ENCODE data around the gene DNAJC7. TPM values are rescaled to one million over a fixed set of nuclear protein-coding genes. Genes with fewer than 3 reads are reported as not detected.

Gene DNAJC7
- total RNA-seq, 1 donor from 2014 or later: 124 TPM

GRCh38 chr17:42042598-42043319 lies 25.5 kb upstream of the DNAJC7 start:
- no peak for TF ChIP-seq CTCF (IDR thresholded peaks at IDR 0.05; ENCODE audit: partially characterized antibody, unreplicated experiment)
- Mint-ChIP-seq H3K36me3 (ENCODE audit: unreplicated experiment) (no peaks in the 10 kb centered on the region), H3K4me1 (ENCODE audit: low read depth, unreplicated experiment) (peaks cover 6% of the 10 kb centered on the region), H3K27ac (ENCODE audit: unreplicated experiment) (no peak overlapping the region), H3K9me3 (ENCODE audit: unreplicated experiment) (peaks cover 2% of the 10 kb centered on the region), H3K27me3 (ENCODE audit: unreplicated experiment) (no peaks in the 10 kb centered on the region), H3K4me3 (ENCODE audit: unreplicated experiment) (no peak overlapping the region)
- DNase-seq: no peak

- Mint-ChIP-seq H3K27me3 (ENCODE audit: unreplicated experiment) (peaks cover 3% of the 10 kb centered on the region), H3K27ac (ENCODE audit: unreplicated experiment) (no peak overlapping the region), H3K4me3 (ENCODE audit: unreplicated experiment) (no peak overlapping the region), H3K36me3 (ENCODE audit: unreplicated experiment) (no peaks in the 10 kb centered on the region), H3K4me1 (ENCODE audit: low read depth, unreplicated experiment) (peaks cover 8% of the 10 kb centered on the region), H3K9me3 (ENCODE audit: unreplicated experiment) (peaks cover 2% of the 10 kb centered on the region)
- no peak for TF ChIP-seq CTCF (IDR thresholded peaks at IDR 0.05; ENCODE audit: partially characterized antibody, unreplicated experiment)
- DNase-seq: no peak
Measured at GRCh38 chr17:42041619-42042018, 24.4 kb upstream of the DNAJC7 start.

- H3K27me3 Mint-ChIP-seq (ENCODE audit: unreplicated experiment): peaks cover 3% of the 10 kb centered on the region
- H3K9me3 Mint-ChIP-seq (ENCODE audit: unreplicated experiment): peaks cover under 1% of the 10 kb centered on the region
- TF ChIP-seq CTCF (IDR thresholded peaks at IDR 0.05; ENCODE audit: partially characterized antibody, unreplicated experiment): no peak
- H3K4me3 Mint-ChIP-seq (ENCODE audit: unreplicated experiment): no peak overlapping the region
- no peak for DNase-seq
- H3K4me1 Mint-ChIP-seq (ENCODE audit: low read depth, unreplicated experiment): peaks cover 6% of the 10 kb centered on the region
- H3K36me3 Mint-ChIP-seq (ENCODE audit: unreplicated experiment): no peaks in the 10 kb centered on the region
- no peak overlapping the region for H3K27ac Mint-ChIP-seq (ENCODE audit: unreplicated experiment)
Measured at GRCh38 chr17:42040818-42041217, 23.6 kb upstream of the DNAJC7 start.

GRCh38 chr17:42039794-42040763 lies 22.8 kb upstream of the DNAJC7 start:
- no peak for TF ChIP-seq CTCF (IDR thresholded peaks at IDR 0.05; ENCODE audit: partially characterized antibody, unreplicated experiment)
- DNase-seq: no peak
- H3K27ac Mint-ChIP-seq (ENCODE audit: unreplicated experiment): no peak overlapping the region
- no peaks in the 10 kb centered on the region for H3K9me3 Mint-ChIP-seq (ENCODE audit: unreplicated experiment)
- H3K4me1 Mint-ChIP-seq (ENCODE audit: low read depth, unreplicated experiment): peaks cover 2% of the 10 kb centered on the region
- peaks cover 3% of the 10 kb centered on the region for H3K27me3 Mint-ChIP-seq (ENCODE audit: unreplicated experiment)
- no peak overlapping the region for H3K4me3 Mint-ChIP-seq (ENCODE audit: unreplicated experiment)
- no peaks in the 10 kb centered on the region for H3K36me3 Mint-ChIP-seq (ENCODE audit: unreplicated experiment)

All from glutamatergic neuron (in vitro differentiated cells).